ENCODE data around the gene DHX35.

DNA sequence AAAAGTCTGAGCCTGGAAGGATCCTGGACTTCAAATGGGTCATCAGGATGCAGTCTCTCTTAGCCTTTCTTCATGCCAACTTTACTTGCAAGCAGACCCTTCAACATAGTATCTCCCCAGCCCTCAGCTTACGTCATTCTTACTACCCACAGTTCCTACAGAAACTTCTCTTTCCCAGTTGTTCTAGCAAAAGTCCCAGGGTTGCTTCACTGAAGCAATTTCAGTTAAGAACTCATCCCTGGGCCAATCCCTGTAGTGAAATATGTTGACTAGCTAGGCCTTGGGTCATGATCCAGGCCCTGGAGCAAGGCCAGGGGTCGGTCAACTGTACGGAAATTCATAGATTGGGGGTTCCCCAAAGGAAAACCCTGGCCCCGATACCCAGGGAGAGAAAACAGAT lies 44.5 kb upstream of the DHX35 start:
- TF ChIP-seq, protein P1, sequence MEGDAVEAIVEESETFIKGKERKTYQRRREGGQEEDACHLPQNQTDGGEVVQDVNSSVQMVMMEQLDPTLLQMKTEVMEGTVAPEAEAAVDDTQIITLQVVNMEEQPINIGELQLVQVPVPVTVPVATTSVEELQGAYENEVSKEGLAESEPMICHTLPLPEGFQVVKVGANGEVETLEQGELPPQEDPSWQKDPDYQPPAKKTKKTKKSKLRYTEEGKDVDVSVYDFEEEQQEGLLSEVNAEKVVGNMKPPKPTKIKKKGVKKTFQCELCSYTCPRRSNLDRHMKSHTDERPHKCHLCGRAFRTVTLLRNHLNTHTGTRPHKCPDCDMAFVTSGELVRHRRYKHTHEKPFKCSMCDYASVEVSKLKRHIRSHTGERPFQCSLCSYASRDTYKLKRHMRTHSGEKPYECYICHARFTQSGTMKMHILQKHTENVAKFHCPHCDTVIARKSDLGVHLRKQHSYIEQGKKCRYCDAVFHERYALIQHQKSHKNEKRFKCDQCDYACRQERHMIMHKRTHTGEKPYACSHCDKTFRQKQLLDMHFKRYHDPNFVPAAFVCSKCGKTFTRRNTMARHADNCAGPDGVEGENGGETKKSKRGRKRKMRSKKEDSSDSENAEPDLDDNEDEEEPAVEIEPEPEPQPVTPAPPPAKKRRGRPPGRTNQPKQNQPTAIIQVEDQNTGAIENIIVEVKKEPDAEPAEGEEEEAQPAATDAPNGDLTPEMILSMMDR (conservative IDR thresholded peaks at IDR 0.05; ENCODE audit: low read depth, low read length): no peak
- no peak for TF ChIP-seq EZH2 (IDR thresholded peaks at IDR 0.05; ENCODE audit: borderline replicate concordance, low read depth, low read length, poor library complexity, severe bottlenecking)

Measured in A673 (cell line).